Ecto neural progenitor cell (in vitro differentiated cells): ENCODE measurements around the gene RGCC.
"Not testable (repeated sequence)": the region's sequence is repeated elsewhere in the genome, so short reads cannot be mapped to it uniquely, and the experiment has no call there.

Source experiments
- DNase-seq: peaks from one replicate; pipeline ENCODE4 v3.0.0-alpha.2; 2018; ENCODE audit warnings: low spot score

RGCC gene

DNA sequence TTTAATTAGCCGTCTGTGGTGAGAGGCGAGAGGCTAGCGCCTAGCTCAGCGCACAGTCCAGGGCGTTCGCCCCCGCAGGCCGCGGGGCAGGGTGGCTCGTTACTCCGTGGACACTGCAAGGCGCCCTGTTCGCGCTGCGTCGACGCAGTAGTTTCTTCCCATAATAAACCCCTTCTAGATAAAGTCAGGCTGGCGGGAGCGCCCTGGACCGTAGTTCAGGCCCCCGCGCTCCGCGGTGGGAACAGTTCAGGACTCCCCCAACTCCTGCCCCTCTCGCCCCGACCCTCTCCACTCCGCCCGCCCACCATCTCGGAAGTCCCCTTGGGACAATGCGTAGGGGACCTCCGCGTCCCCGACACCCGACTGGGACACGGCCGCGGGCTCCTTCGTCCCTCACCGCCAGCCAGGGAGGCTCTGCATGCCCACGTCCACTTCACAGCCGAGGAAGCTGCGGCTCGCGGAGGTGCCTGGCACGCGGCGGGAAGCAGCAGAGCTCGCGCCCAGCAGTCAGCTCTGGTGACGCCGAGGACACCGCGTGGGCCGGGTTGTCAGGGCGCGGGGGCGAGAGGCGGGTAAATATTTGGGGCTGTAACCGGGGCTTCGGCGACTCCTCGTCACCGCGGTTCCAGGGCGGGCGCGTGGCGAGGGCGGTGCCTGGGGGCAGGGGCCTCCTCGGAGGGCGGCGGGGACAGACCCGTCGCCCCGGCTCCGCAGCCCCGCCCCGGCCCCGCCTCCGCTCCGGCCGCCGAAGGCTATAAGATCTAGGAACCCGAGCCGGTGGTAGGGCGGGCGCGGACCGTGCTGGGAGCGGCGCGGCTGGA lies at the start of gene RGCC:
Gene RGCC (plus strand): TSS at position 783 of the 821 bp plus-strand sequence. CDS start 158 bp downstream, outside the sequence.
- peak; percentile 83 for DNase-seq

DNA sequence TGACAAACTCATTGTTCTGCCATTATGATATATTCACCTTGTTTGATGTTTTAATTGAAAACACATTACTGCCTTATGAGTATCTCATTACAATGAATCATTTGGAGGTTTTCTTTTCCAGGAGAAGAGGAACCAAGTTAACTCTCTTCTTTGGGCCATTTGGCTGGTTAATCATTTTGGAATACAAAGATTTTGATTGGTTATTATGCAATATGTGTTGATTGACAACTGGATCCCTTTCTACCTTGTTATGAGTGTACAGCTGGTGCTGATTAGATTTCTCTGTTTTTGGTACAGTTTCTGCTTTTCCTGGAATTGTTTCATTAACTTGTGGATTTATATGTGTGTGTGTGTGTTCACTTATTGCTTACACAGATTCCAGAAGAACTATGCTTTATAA lies 49.2 kb upstream of the RGCC start:
- no peak for DNase-seq

DNA sequence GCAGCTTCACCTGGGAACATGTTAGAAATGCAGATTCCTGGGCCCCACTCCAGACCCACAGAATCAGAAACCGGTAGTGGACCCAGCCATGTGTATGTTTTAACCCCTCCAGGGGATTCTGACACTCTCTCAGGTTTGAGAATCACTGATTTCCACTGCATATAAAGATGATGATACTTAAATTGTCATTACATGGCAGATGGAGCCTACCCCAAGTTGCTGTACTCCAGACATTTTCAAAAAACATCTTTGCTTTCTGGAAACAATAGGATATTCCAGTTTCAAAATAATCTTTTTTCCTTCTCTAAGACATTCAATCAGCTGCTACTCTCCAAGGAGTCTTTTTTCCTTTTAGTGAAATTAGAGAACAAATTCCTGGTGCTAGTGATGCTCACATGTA lies 48.6 kb upstream of the RGCC start:
- DNase-seq, result no peak

DNA sequence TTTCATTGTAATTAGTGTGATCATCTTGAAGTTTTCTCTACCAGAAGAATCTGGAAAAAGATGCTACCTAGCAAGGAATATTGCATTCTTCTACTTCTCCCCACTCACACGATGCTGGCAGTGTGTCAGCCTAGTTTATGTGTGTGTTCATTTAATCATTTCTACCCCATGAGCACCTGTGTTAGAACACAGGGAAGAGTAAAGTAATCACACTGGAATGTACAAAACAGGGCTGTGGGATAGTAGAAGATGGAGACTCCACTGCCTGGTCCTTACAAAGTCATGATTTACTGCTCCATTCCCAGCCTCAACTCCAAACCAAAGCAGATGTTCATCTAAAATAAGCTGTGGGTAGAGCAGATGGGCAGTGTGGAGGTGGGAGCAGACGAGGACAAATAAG lies 47.7 kb upstream of the RGCC start:
- DNase-seq, result no peak

DNA sequence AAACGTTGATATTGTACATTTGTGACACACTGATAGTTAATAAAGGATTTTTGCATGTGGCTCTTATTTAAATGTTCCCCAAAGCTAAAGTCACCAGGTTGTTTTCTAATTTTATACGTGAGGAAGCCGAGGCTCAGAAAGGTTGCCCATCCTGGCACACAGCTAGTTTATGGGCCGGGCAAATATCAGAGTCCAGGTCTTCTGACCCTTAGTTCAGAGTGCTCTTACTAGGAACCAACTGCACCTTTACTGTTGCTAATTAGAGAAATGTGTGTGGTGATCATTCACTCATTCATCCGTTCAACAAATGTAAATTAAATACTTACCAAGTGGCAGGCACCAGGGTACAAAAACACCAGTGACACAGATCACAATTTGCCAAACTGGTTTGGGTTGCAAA lies 46.3 kb upstream of the RGCC start:
- no peak for DNase-seq

DNA sequence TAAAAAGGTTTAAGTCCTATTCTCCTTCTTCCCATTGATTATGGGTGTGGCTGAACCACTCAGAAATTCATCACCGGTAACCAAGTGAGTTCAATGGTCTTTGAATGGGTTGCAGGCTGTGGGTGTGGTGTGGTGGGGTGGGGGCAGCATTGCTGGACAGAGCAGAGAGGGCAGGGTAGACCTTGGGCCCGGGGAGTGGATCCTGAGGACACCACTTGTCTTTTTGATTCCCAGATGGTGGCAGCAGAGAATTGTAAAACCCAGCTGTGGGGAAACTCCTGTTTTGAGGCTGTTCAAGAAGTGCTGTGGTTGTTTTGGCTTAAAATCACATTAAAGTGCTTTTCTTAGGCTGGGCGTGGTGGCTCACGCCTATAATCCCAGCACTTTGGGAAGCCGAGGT lies 45.8 kb upstream of the RGCC start:
- peak; percentile 57 for DNase-seq

DNA sequence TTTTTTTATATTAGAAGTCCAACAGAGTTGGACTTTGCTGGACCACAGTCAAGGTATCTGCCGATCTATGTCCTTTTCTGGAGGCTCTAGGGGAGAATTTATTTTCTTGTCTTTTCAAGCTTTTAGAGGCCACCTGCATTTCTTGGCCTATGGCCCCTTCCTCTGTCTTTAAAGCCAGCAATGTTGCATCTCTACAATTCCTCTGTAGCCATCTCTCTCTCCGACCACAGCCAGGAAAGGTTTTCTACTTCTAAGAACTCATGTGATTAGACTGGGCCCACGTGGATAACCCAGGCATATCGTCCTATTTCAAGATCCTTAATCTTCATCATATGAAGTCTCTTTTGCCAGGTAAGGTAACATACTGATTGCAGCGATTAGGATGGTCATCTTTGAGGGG lies 43.5 kb upstream of the RGCC start:
- DNase-seq, result no peak

DNA sequence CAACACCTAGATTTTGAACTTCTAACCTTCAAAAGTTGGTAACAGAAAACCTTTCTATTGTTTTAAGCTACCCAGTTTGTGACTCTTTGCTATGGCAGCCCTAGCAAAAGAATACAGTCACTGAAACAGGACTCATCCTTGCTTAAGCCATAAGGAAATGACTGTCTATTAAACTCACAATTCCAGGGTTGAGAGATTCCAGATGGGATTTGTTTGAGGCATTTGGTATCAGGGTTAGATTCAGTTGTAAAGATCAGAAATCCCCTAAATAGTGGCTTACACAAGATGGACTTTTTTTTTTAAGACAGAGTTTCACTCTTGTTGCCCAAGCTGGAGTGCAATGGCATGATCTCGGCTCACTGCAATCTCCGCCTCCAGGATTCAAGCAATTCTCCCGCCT lies 41.1 kb upstream of the RGCC start:
- DNase-seq, result no peak

DNA sequence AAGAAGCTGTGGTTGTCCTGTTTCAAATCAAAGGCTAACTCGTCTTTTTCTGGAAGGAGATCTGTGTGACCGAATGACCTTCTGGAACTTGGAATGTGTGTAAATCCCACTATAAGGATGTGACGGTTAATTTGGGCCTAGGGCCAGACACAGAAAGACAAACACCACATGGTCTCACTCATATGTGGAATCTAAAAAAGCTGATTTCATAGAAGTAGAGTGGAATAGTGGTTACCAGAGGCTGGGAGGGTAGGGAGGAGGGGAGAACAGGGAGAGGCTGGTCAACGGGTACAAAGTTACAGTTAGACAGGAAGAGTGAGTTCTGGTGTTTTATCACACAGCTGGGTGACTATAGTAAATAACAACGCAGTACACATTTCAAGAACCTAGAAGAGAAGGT lies 39.3 kb upstream of the RGCC start:
- DNase-seq, result no peak

DNA sequence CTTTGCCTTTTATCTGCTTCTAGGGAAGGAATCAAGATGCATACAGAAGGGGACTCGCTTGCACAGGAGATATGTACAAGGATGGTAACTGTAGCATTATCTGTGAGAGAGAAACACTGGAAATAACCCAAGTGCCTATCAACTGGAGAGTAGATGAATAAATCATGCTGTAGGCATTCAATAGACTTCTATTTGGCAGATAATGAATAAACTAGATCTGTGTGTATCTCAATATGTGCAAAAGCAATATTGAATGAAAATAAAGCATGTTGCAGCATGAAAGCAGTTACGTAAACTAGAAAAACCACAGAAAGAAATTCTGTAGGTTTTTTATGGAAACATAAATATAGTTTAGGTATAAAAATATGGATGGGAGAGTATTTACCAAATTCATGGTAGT lies 38.6 kb upstream of the RGCC start:
- DNase-seq, result no peak

GRCh38 chr13:41419206-41419605 lies 38.1 kb upstream of the RGCC start:
- no peak for DNase-seq

DNA sequence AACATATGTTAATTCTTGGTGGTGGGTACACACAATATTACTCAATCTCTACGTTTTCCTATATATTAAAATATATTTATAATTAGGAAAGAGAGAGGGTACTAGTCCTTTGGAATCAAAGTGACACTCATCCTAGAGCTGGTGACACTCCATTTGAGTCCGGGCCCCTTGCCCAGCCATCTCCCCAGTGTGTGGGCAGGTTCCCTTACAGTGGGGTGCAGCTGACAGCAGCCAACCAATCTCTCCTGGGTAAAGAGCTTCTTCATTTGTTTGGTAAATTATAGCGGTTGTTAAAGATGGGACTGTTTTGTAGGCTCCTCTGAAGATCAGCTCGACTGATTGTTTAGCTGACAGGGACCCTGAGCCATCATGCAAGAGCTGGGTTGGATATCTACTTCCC lies 37.2 kb upstream of the RGCC start:
- DNase-seq, result no peak

- DNase-seq, result not testable (repeated sequence)
These were observed 36.0 kb upstream of the RGCC start for GRCh38 chr13:41421330-41421729.

GRCh38 chr13:41421983-41422382 lies 35.4 kb upstream of the RGCC start:
- DNase-seq, result not testable (repeated sequence)

- not testable (repeated sequence) for DNase-seq
These were observed 34.1 kb upstream of the RGCC start for GRCh38 chr13:41423259-41423658.

DNA sequence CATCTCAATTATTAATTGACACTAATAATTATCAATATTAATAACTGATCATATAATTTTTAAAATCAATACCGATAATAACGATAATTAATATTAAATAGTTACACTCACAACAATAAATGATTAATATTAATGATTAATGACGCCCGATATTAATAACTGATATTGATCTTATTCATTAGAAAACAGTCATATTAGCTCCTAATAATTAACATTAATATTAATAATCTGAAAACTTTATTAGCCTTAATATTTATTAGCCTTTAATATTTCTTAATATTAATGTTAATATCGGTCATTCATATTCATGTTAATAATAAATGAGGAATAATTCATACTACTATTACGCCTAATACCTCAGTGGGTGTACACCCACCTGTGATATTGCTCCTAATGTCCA lies 32.7 kb upstream of the RGCC start:
- DNase-seq, result not testable (repeated sequence)

- no peak for DNase-seq
These were observed 31.3 kb upstream of the RGCC start for GRCh38 chr13:41426047-41426446.

GRCh38 chr13:41427666-41428065 lies 29.7 kb upstream of the RGCC start:
- no peak for DNase-seq

- DNase-seq, result peak; percentile 48
These were observed 29.2 kb upstream of the RGCC start for GRCh38 chr13:41428155-41428554.

DNA sequence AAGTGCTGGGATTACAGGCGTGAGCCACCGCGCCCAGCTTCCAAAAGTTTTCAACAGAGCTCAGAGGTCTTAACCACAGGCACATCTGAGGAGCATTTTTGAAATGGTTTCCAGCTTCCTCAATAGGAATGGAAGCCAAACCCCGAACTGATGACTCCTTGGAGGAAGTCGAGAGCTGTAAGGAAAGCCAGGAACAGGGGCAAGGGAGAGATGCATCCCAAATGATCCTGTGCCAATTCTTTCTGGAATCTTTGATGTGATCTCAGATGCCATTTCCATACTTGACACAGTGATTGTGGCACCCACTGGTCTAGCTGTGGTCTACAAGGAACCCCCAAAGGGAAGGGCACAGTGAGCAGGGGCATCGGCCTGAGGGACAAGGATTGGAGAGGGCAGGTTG lies 23.3 kb upstream of the RGCC start:
- not testable (repeated sequence) for DNase-seq

- DNase-seq, result no peak
These were observed 22.4 kb upstream of the RGCC start for GRCh38 chr13:41434831-41435520.

- DNase-seq, result no peak
These were observed 13.4 kb upstream of the RGCC start for GRCh38 chr13:41443969-41444368.

GRCh38 chr13:41452462-41452861 lies 4.9 kb upstream of the RGCC start:
- DNase-seq, result no peak

- DNase-seq, result no peak
These were observed 3.7 kb upstream of the RGCC start for GRCh38 chr13:41453620-41454019.
